NCI-H2107 (cell line): ENCODE results near the gene MAP3K2.
"Not testable (repeated sequence)": the region's sequence is repeated elsewhere in the genome, so short reads cannot be mapped to it uniquely, and the experiment has no call there.

Experiments used
- DNase-seq: peaks from one replicate; lab custom pipeline; 2025; lab: John Stamatoyannopoulos, UW

Gene MAP3K2

GRCh38 chr2:127421116-127421800, 33.5 kb upstream of the MAP3K2 start:
- DNase-seq, result no peak

GRCh38 chr2:127420039-127420864, 32.5 kb upstream of the MAP3K2 start:
- no peak for DNase-seq

GRCh38 chr2:127419448-127420038, 31.8 kb upstream of the MAP3K2 start:
- DNase-seq, result peak; percentile 46

GRCh38 chr2:127419112-127419430, 31.3 kb upstream of the MAP3K2 start:
- no peak for DNase-seq

GRCh38 chr2:127418300-127419111, 30.7 kb upstream of the MAP3K2 start, which contains the start of gene PROC:
Gene PROC (plus strand): TSS chr2:127418427. CDS start chr2:127419943, 1,516 bp downstream.
- DNase-seq, result no peak

GRCh38 chr2:127417406-127417805, 29.6 kb upstream of the MAP3K2 start:
- no peak for DNase-seq

GRCh38 chr2:127416506-127417001, 28.8 kb upstream of the MAP3K2 start:
- no peak for DNase-seq

- peak; percentile 28 for DNase-seq
Observed at GRCh38 chr2:127415593-127416505, 28.1 kb upstream of the MAP3K2 start.

- DNase-seq, result no peak
Observed at GRCh38 chr2:127414638-127415592, 27.1 kb upstream of the MAP3K2 start.

- DNase-seq, result no peak
Observed at GRCh38 chr2:127413782-127414637, 26.2 kb upstream of the MAP3K2 start.

GRCh38 chr2:127413200-127413599, 25.4 kb upstream of the MAP3K2 start:
- no peak for DNase-seq

GRCh38 chr2:127411653-127412369, 24.0 kb upstream of the MAP3K2 start:
- DNase-seq, result no peak

- no peak for DNase-seq
Observed at GRCh38 chr2:127410871-127411652, 23.3 kb upstream of the MAP3K2 start.

- DNase-seq, result not testable (repeated sequence)
Observed at GRCh38 chr2:127409716-127410115, 21.9 kb upstream of the MAP3K2 start.

GRCh38 chr2:127408807-127409099, 21.0 kb upstream of the MAP3K2 start:
- DNase-seq, result no peak

- DNase-seq, result peak; percentile 84
Observed at GRCh38 chr2:127408004-127408806, 20.4 kb upstream of the MAP3K2 start.

GRCh38 chr2:127407661-127408003, 19.9 kb upstream of the MAP3K2 start:
- DNase-seq, result no peak
